Fibroblast of villous mesenchyme (primary cell): ENCODE results near the gene KIF26B. TPM values are rescaled to one million over a fixed set of nuclear protein-coding genes. Genes with fewer than 3 reads are reported as not detected.

Experiments
- DNase-seq: peaks from one replicate; pipeline ENCODE4 v3.0.0-alpha.2; 2010; ENCODE audit warnings: low read depth
- H3K4me3 ChIP-seq: 2 replicates; pipeline ENCODE4 v1.5.1; 2011; ENCODE audit warnings: low read depth, mild to moderate bottlenecking, low read length
- CTCF ChIP-seq: IDR thresholded peaks from 2 replicates; pipeline ENCODE4 v1.5.1; 2012; ENCODE audit warnings: low read depth, mild to moderate bottlenecking, low read length; ENCODE audit not compliant: insufficient read depth
- total RNA-seq: library from RNA; depleted of rRNA; stranded (reverse); fragments of >200 nt; gene quantifications from 2 replicates; pipeline ENCODE4 v1.2.3, GENCODE V29; 2012

KIF26B gene
- total RNA-seq, 1 donor: 12.1 TPM

- no peak for TF ChIP-seq CTCF
Measured at GRCh38 chr1:245433561-245433960, 278.8 kb downstream of the KIF26B start.

GRCh38 chr1:245434280-245434679, 279.5 kb downstream of the KIF26B start:
- no peak for DNase-seq
- H3K4me3 ChIP-seq: no peak overlapping the region
- TF ChIP-seq CTCF: no peak

More at GRCh38 chr1:245433561-245433960, 278.8 kb downstream of the KIF26B start:
- no peak overlapping the region for H3K4me3 ChIP-seq
- no peak for DNase-seq

GRCh38 chr1:245436407-245436806, 281.6 kb downstream of the KIF26B start:
- no peak overlapping the region for H3K4me3 ChIP-seq
- no peak for DNase-seq
- TF ChIP-seq CTCF: no peak

- DNase-seq: no peak
- no peak for TF ChIP-seq CTCF
- H3K4me3 ChIP-seq: no peak overlapping the region
Measured at GRCh38 chr1:245437369-245438062, 282.7 kb downstream of the KIF26B start.

GRCh38 chr1:245440922-245441321, 286.1 kb downstream of the KIF26B start:
- no peak for DNase-seq
- TF ChIP-seq CTCF: no peak
- H3K4me3 ChIP-seq: no peak overlapping the region

- no peak for TF ChIP-seq CTCF
- H3K4me3 ChIP-seq: no peak overlapping the region
- DNase-seq: peak; percentile 39
Measured at GRCh38 chr1:245441689-245442088, 286.9 kb downstream of the KIF26B start.

- H3K4me3 ChIP-seq: no peak overlapping the region
- no peak for TF ChIP-seq CTCF
- no peak for DNase-seq
Measured at GRCh38 chr1:245444147-245444828, 289.5 kb downstream of the KIF26B start.
